ENCODE results near the gene PDK2. TPM values are rescaled to one million over a fixed set of nuclear protein-coding genes. Genes with fewer than 3 reads are reported as not detected.

PDK2 gene
- total and polyA plus RNA-seq, 2 of the 4 experiments (the other 2 are of a cell fraction) = 26.7 to 104 TPM

DNA sequence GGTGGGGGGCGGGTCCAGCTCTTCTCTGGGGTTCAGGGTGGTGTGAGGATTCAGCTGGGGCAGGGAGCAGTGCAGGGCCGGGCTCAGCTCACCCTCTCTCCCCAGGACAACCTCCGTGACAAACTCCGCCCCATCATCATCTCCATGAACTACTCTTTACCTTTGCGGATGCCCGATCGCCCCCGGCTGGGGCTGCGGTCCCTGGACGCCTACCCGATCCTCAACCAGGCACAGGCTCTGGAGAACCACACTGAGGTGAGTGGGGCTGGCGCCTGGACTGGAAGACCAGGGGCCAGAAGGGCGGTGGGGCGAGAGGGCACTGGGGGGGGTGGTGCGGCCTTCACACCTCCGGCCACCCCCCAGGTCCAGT is 18.9 kb upstream of the PDK2 start:
- no TSS peak for BruUV-seq (replicated peaks)
- ChIA-PET CTCF (no interaction called here), POLR2A (ENCODE audit: unreplicated experiment) (no interaction called here)
- Histone ChIP-seq H3K14ac (replicated peaks; ENCODE audit: low read depth, low read length) (no peak overlapping the region), H2AFZ (replicated peaks; ENCODE audit: low read length, poor library complexity) (no peak overlapping the region), H3K4me2 (ENCODE audit: low read depth, low read length) (no peak overlapping the region), H3K27ac (ENCODE audit: insufficient read depth, low read length) (no peak overlapping the region), H3K56ac (ENCODE audit: extremely low read depth, insufficient read depth, low read length) (no peak overlapping the region), H3K9me3 (ENCODE audit: control insufficient read depth, insufficient read depth, low read length) (no peaks in the 10 kb centered on the region), H3K4me1 (ENCODE audit: control insufficient read depth, insufficient read depth, low read length) (no peaks in the 10 kb centered on the region), H4K8ac (ENCODE audit: low read depth in 2 of 2, low read length in 2 of 2) (no peak overlapping the region), H3K4me3 (ENCODE audit: insufficient read depth, low read depth, low read length) (no peak overlapping the region), H2BK5ac (ENCODE audit: low read depth, low read length, poor library complexity, severe bottlenecking) (no peak overlapping the region), H2AK9ac (replicated peaks; ENCODE audit: low read depth, low read length, poor library complexity) (no peak overlapping the region), H2BK20ac (ENCODE audit: low read depth, low read length) (no peak overlapping the region), H3K36me3 (ENCODE audit: control insufficient read depth, insufficient read depth, low read length) (peaks cover 78% of the 10 kb centered on the region), H2BK120ac (ENCODE audit: low read depth, low read length) (no peak overlapping the region), H4K20me1 (ENCODE audit: insufficient read depth, low read length) (no peaks in the 10 kb centered on the region; the same call in none of the 2 replicates), H3K9ac (ENCODE audit: low read depth, low read length) (no peak overlapping the region), H3K9me1 (ENCODE audit: insufficient read depth, low read length) (no peaks in the 10 kb centered on the region), H3K27me3 (ENCODE audit: control insufficient read depth, insufficient read depth, low read length) (no peaks in the 10 kb centered on the region), H3K79me1 (ENCODE audit: low read depth in 1 of 2, low read length in 2 of 2) (peaks cover 19 to 55% of the 10 kb centered on the region in 2 experiments; a peak in 3 of 4 replicates), H4K91ac (ENCODE audit: insufficient read depth, low read depth, low read length) (no peak overlapping the region), H2AK5ac (ENCODE audit: low read depth, low read length) (no peak overlapping the region), H3K4ac (ENCODE audit: low read depth, low read length) (no peak overlapping the region), H4K5ac (ENCODE audit: low read depth, low read length) (no peak overlapping the region), H3K18ac (ENCODE audit: low read depth, low read length) (no peak overlapping the region), H3K23ac (ENCODE audit: low read depth, low read length) (no peak overlapping the region), H2BK15ac (ENCODE audit: low read depth, low read length) (no peak overlapping the region)
- in situ Hi-C loops (cut with MboI; ENCODE audit: low sequenced_read_pairs) (no loop called here), intact Hi-C loops (cut with micrococcal nuclease) (no loop called here), dilution Hi-C loops (cut with HindIII; ENCODE audit: low sequenced_read_pairs, unreplicated experiment) (no loop called here)
- ATAC-seq (ENCODE audit: low read depth) = no peak
- DNase-seq = no peak
- TF ChIP-seq BHLHE40 (IDR thresholded peaks at IDR 0.05; ENCODE audit: low read depth, low read length) = no peak
- TF ChIP-seq MXI1 (IDR thresholded peaks at IDR 0.05; ENCODE audit: borderline replicate concordance, low read depth, low read length) = no peak
- no peak for TF ChIP-seq SMC3 (IDR thresholded peaks at IDR 0.05; ENCODE audit: low read depth, low read length)
- TF ChIP-seq RFX5 (IDR thresholded peaks at IDR 0.05; ENCODE audit: low read depth, low read length) = no peak
- TF ChIP-seq FOS (IDR thresholded peaks at IDR 0.05; ENCODE audit: low read depth, low read length) = no peak
- TF ChIP-seq, protein P1, sequence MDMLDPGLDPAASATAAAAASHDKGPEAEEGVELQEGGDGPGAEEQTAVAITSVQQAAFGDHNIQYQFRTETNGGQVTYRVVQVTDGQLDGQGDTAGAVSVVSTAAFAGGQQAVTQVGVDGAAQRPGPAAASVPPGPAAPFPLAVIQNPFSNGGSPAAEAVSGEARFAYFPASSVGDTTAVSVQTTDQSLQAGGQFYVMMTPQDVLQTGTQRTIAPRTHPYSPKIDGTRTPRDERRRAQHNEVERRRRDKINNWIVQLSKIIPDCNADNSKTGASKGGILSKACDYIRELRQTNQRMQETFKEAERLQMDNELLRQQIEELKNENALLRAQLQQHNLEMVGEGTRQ (IDR thresholded peaks at IDR 0.05; ENCODE audit: low read depth, low read length) = no peak
- TF ChIP-seq, protein P2, sequence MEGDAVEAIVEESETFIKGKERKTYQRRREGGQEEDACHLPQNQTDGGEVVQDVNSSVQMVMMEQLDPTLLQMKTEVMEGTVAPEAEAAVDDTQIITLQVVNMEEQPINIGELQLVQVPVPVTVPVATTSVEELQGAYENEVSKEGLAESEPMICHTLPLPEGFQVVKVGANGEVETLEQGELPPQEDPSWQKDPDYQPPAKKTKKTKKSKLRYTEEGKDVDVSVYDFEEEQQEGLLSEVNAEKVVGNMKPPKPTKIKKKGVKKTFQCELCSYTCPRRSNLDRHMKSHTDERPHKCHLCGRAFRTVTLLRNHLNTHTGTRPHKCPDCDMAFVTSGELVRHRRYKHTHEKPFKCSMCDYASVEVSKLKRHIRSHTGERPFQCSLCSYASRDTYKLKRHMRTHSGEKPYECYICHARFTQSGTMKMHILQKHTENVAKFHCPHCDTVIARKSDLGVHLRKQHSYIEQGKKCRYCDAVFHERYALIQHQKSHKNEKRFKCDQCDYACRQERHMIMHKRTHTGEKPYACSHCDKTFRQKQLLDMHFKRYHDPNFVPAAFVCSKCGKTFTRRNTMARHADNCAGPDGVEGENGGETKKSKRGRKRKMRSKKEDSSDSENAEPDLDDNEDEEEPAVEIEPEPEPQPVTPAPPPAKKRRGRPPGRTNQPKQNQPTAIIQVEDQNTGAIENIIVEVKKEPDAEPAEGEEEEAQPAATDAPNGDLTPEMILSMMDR (conservative IDR thresholded peaks at IDR 0.05; ENCODE audit: low read depth, low read length) = no peak
- no peak for TF ChIP-seq CEBPB (IDR thresholded peaks at IDR 0.05; ENCODE audit: low read depth, low read length)
- no peak for TF ChIP-seq MAFK (IDR thresholded peaks at IDR 0.05; ENCODE audit: low read depth, low read length)
- TF ChIP-seq NFE2L2 (IDR thresholded peaks at IDR 0.05; ENCODE audit: low read depth, low read length) = no peak
- TF ChIP-seq, protein P3, sequence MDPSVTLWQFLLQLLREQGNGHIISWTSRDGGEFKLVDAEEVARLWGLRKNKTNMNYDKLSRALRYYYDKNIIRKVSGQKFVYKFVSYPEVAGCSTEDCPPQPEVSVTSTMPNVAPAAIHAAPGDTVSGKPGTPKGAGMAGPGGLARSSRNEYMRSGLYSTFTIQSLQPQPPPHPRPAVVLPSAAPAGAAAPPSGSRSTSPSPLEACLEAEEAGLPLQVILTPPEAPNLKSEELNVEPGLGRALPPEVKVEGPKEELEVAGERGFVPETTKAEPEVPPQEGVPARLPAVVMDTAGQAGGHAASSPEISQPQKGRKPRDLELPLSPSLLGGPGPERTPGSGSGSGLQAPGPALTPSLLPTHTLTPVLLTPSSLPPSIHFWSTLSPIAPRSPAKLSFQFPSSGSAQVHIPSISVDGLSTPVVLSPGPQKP (IDR thresholded peaks at IDR 0.05; ENCODE audit: borderline replicate concordance, low read depth, low read length) = no peak
- TF ChIP-seq POLR2A (IDR thresholded peaks at IDR 0.05; ENCODE audit: low read depth, low read length) = no peak
- TF ChIP-seq RAD21 (IDR thresholded peaks at IDR 0.05; ENCODE audit: low read length) = no peak
- 92% methylated on average over 12 of the region's 16 CpGs; no CpG with 5 or more reads in 1 of the 2 experiments for WGBS, 2 experiments (ENCODE audit: extremely low coverage in 2 of 2, insufficient read length in 1 of 2)
